KMS-11 (cell line): ENCODE data around the gene EEF1AKMT3.

Experiments
- H2AFZ ChIP-seq: fragments of 200-600 bp; sonication (generic); 2 replicates; pipeline ENCODE4 v1.6.1; 2016; ENCODE audit warnings: antibody characterized with exemption, mixed run types, low read depth
- H3K27ac ChIP-seq: fragments of 200-600 bp; sonication (generic); 2 replicates; pipeline ENCODE4 v1.6.1; 2016; ENCODE audit warnings: mild to moderate bottlenecking, mixed run types
- H3K27me3 ChIP-seq: fragments of 200-600 bp; sonication (generic); 2 replicates; pipeline ENCODE4 v1.6.1; 2017; ENCODE audit warnings: mild to moderate bottlenecking, low read depth, mixed run types, moderate library complexity; ENCODE audit not compliant: insufficient read depth
- H3K36me3 ChIP-seq: fragments of 200-600 bp; sonication (generic); 2 replicates; pipeline ENCODE4 v1.6.1; 2017; ENCODE audit warnings: mild to moderate bottlenecking, mixed run types; ENCODE audit not compliant: insufficient read depth
- H3K4me1 ChIP-seq: fragments of 200-600 bp; sonication (generic); 2 replicates; pipeline ENCODE4 v1.6.1; 2016; ENCODE audit warnings: mild to moderate bottlenecking, low read depth, mixed run types; ENCODE audit not compliant: poor library complexity, severe bottlenecking
- H3K4me2 ChIP-seq: fragments of 200-600 bp; sonication (generic); 2 replicates; pipeline ENCODE4 v1.7.0; 2016; ENCODE audit warnings: mild to moderate bottlenecking, mixed run types
- H3K4me3 ChIP-seq: fragments of 200-600 bp; sonication (generic); IDR thresholded peaks from 2 replicates; pipeline ENCODE4 v1.6.1; 2017; ENCODE audit warnings: low read depth, low read length, mixed read lengths; ENCODE audit not compliant: insufficient read depth
- H3K79me2 ChIP-seq: fragments of 200-600 bp; sonication (generic); 2 replicates; pipeline ENCODE4 v1.6.1; 2016; ENCODE audit warnings: low read depth, mixed run types; ENCODE audit not compliant: insufficient read depth
- H3K9ac ChIP-seq: fragments of 200-600 bp; sonication (generic); 2 replicates; pipeline ENCODE4 v1.6.1; 2016; ENCODE audit warnings: mild to moderate bottlenecking, mixed run types
- H4K20me1 ChIP-seq: fragments of 200-600 bp; sonication (generic); 2 replicates; pipeline ENCODE4 v1.6.1; 2016; ENCODE audit warnings: mild to moderate bottlenecking, mixed run types; ENCODE audit not compliant: insufficient read depth
- TF ChIP-seq, protein P1 (sequence below): fragments of 200-600 bp; sonication (generic); conservative IDR thresholded peaks from 2 replicates; pipeline ENCODE4 v1.6.1; 2017; ENCODE audit warnings: low read depth, mild to moderate bottlenecking, antibody characterized with exemption, low read length, moderate library complexity, mixed read lengths

Gene EEF1AKMT3

DNA sequence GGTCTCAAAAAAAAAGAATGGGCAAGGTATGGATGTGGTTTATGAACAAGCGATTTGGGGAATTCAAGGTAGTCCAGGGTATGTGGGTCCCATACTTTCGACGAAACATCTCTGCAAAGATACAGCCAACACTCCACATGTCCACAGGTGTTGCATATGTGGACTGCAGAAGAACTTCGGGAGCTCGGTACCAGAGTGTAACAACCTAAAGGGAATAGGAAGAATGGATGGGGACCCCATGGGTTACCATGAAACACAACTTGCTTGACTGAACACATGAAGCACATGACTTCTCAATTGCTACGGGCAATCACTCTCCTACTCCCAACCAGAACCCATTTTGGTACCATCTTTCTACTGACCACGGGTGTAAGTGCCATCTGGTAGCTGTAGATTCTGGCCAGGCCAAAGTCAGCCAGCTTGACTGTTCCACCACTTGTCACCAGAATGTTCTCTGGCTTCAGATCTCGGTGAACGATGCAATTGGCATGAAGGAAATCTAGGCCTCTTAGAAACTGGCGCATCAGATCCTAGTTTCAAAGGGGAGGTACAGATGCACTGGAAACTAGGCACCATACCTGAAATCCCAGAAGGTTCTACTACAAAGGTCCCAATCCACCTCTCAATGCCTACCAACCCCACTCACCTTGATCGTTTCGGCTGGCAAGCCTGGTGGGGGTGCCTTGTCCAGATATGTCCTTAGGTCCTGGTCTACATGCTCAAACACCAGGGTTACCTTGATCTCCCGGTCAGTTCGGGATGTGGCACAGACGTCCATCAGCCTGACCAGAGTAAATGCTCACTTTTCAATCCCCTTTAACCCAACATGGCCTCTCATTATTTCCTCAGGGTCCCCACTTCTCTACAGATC lies 21.6 kb upstream of the EEF1AKMT3 start:
- no peaks in the 10 kb centered on the region for H4K20me1 ChIP-seq
- peaks cover 33% of the 10 kb centered on the region for H3K4me1 ChIP-seq
- peak overlapping the region; percentile 88 for H3K4me2 ChIP-seq
- peaks cover 41% of the 10 kb centered on the region for H3K79me2 ChIP-seq
- peak overlapping the region; percentile 71 for H3K4me3 ChIP-seq
- no peak overlapping the region for H2AFZ ChIP-seq
- TF ChIP-seq, protein P1, sequence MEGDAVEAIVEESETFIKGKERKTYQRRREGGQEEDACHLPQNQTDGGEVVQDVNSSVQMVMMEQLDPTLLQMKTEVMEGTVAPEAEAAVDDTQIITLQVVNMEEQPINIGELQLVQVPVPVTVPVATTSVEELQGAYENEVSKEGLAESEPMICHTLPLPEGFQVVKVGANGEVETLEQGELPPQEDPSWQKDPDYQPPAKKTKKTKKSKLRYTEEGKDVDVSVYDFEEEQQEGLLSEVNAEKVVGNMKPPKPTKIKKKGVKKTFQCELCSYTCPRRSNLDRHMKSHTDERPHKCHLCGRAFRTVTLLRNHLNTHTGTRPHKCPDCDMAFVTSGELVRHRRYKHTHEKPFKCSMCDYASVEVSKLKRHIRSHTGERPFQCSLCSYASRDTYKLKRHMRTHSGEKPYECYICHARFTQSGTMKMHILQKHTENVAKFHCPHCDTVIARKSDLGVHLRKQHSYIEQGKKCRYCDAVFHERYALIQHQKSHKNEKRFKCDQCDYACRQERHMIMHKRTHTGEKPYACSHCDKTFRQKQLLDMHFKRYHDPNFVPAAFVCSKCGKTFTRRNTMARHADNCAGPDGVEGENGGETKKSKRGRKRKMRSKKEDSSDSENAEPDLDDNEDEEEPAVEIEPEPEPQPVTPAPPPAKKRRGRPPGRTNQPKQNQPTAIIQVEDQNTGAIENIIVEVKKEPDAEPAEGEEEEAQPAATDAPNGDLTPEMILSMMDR = no peak
- peak overlapping the region; percentile 64 for H3K27ac ChIP-seq
- H3K9ac ChIP-seq = peak overlapping the region; percentile 90
- H3K36me3 ChIP-seq = peaks cover 28% of the 10 kb centered on the region
- no peaks in the 10 kb centered on the region for H3K27me3 ChIP-seq

GRCh38 chr12:57751432-57751787 lies 21.0 kb upstream of the EEF1AKMT3 start:
- Histone ChIP-seq H3K27ac (peak overlapping the region; percentile 64), H3K79me2 (peaks cover 41% of the 10 kb centered on the region), H3K27me3 (no peaks in the 10 kb centered on the region), H3K36me3 (peaks cover 28% of the 10 kb centered on the region), H2AFZ (peak overlapping the region; percentile 35), H3K4me2 (peak overlapping the region; percentile 88), H3K4me1 (peaks cover 38% of the 10 kb centered on the region), H3K9ac (peak overlapping the region; percentile 90), H4K20me1 (no peaks in the 10 kb centered on the region), H3K4me3 (peak overlapping the region; percentile 71)
- TF ChIP-seq, protein P1 = no peak

DNA sequence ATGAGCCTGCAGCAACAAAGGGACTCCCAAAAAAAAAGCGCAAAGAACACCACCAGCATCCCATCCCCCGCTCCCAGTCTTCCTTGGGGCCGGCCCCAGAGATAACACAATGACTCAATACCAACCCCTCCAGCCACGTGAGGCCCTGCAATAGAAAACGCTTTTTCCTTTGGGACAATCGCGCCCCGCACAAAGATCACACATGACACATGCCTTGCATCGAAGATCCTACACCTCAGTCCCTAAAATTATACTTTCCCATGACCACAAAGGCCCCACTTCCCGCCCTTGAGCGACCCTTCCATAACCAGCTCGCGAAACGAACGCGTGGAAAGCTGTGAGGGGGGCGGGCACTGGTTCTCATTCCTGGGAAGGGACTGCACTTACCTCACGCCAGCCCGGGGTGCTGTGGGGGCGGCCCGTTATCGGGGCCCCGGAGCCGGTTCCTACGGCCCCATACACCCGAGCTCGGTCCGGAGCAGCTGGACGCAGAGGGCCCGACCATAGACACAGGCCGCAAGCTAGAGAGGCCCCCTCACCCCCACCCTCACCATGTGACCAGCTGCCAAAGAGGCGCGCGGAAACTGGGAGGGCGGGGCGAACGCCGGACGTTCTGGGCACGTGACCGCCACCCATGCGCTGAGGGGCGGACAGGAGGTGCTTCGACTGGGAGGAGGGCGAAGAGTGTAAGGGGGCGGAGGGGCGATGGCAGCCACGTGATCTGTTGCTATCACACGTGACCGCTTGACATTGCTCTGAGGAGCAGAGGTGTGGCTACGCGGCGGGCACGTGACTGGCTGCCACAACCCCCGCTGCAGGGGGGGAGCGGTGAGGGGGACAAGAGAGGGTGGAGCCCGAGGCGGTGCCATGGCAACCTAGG lies 20.4 kb upstream of the EEF1AKMT3 start, which contains the start of gene CDK4:
Gene CDK4 (minus strand): TSS at position 523 of the 880 bp plus-strand sequence. CDS start 593 bp downstream, outside the sequence.
- TF ChIP-seq, protein P1 = no peak
- Histone ChIP-seq H3K36me3 (peaks cover 28% of the 10 kb centered on the region), H3K4me3 (peak within 1 kb of the TSS; percentile 71), H3K27ac (peak within 1 kb of the TSS; percentile 64), H3K27me3 (no peaks in the 10 kb centered on the region), H2AFZ (peak within 1 kb of the TSS; percentile 52), H3K9ac (peak within 1 kb of the TSS; percentile 90), H3K4me2 (peak within 1 kb of the TSS; percentile 88), H3K79me2 (peaks cover 41% of the 10 kb centered on the region), H3K4me1 (peaks cover 42% of the 10 kb centered on the region), H4K20me1 (no peaks in the 10 kb centered on the region)

DNA sequence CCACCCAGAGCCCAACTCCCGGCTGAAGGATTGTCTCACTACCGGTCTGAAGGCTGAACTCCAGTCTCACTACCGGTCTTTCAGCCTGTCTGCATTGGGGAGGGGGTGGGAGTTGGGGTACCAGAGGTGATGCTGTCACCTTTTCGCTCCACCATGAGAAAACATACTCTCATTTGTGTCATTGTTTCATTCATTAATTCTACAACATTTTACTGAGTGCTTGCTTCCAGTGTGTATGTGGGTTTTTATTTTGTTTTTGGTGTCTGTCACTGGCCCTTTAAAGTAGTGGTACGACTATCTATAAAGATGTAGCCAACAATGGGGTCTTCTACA lies 19.8 kb upstream of the EEF1AKMT3 start:
- peaks cover 41% of the 10 kb centered on the region for H3K79me2 ChIP-seq

More for the DNA sequence above, 19.8 kb upstream of the EEF1AKMT3 start:
- Histone ChIP-seq H3K36me3 (peaks cover 28% of the 10 kb centered on the region), H3K4me1 (peaks cover 42% of the 10 kb centered on the region), H2AFZ (peak overlapping the region; percentile 52), H4K20me1 (no peaks in the 10 kb centered on the region), H3K4me3 (no peak overlapping the region), H3K27me3 (no peaks in the 10 kb centered on the region), H3K4me2 (peak overlapping the region; percentile 80), H3K27ac (peak overlapping the region; percentile 36; the same call in 1 of the 2 replicates), H3K9ac (peak overlapping the region; percentile 6; the same call in 1 of the 2 replicates)
- TF ChIP-seq, protein P1 = no peak
